HTR-8/SVneo (cell line): ENCODE results near the gene MIA.
A peak's percentile ranks its signal among the peaks of the same experiment; 100 is the strongest.
"Not testable (repeated sequence)": the region's sequence is repeated elsewhere in the genome, so short reads cannot be mapped to it uniquely, and the experiment has no call there.

ENCODE experiments used
- DNase-seq: peaks from one replicate; pipeline ENCODE4 v3.0.0; 2011; ENCODE audit warnings: low spot score, mixed read lengths; ENCODE audit not compliant: insufficient read length
- FAIRE-seq: peaks from 2 replicates; lab custom pipeline; 2011; peaks lifted over from hg19 to GRCh38; lab: Jason Lieb, UNC

The MIA gene

DNA sequence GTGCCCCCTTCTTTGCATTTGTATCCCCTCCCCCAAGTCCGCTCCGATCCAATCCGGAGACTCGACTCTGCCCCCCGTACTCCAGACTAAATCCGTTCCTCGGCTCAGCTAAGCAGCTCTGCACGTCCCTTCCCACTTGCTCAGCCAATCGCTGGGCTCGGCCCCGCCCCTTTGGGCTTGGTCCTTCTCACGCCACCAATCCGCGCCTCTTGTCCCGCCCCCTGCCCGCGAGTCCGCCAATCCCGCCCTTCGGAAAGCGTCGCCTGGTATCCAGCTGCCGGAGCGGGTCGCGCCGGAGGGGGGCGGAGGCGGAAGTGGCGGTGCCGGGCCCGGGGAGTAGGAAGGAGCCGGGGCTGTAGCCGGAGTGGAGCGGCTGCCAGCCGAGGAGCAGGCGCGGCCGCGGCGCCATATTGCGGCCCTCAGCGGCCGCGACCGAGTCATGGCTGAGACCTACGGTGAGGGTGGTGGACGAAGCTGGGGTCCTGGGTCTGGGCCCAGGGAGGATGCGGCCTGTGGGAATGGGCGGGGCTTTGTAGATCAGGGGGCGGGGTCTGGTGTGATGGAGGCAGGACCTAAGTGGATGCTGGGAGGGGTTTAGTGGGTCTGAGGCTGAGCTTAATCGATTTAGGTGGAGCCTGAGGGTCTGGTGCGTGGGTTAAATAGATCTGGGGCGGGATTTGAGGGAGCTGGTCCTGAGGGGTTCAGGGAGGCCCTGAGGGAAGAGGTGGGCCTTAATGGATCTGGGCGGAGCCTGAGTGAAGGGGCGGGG is 2.8 kb downstream of the MIA start, which contains the start of gene RAB4B:
TSS of gene RAB4B (plus strand) at position 311 of the 769 bp plus-strand sequence. CDS start at position 440, 129 bp downstream.
- DNase-seq (peak; percentile 97), FAIRE-seq (peak; percentile 85)

DNA sequence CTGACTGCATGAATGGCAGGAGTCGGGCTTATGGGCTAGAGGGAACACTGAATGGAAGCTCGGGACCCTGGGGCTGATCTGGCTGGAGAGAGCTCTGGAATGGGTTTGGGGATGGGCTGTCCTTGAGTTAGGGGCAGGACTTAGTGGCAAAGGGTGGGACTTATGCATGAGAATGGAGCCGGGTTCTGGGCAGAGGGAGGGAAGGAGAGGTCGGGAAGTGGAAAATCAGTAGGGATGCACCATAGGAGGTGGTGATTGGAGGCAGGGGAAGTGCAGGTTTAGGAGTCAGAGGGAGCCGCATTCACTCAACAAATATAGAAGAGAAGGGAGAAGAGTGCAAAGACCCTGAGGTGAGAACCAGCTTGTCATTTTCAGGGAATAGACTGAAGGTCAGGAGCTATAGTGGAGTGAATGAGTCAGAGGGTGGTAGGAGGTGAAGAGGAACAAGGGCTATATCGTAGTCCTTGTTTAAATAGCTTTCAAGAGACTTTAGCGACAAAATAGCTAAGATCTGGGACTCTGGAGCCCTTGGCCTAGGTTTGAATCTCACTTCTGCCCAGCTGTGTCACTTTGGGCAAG is 3.5 kb downstream of the MIA start:
- no peak for FAIRE-seq

DNA sequence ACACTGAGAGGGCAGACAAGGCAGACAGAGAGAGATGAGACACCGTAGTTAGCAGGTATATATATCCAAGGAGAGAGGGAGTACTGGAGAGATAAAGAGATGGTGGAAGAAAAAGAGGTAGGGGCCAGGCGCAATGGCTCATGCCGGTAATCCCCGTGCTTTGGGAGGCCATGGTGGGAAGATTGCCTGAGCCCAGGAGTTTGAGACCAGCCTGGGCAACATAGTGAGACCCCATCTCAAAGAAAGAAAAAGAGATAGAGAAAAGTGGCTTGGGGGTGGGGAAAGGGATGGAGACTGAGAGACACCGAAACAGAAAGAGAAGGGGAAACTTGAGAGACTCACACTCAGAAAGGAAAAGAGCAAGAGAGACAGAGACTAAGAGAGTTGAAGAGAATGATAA is 5.3 kb downstream of the MIA start:
- DNase-seq (no peak), FAIRE-seq (no peak)

More for the DNA sequence above, 3.5 kb downstream of the MIA start:
- DNase-seq: no peak

DNA sequence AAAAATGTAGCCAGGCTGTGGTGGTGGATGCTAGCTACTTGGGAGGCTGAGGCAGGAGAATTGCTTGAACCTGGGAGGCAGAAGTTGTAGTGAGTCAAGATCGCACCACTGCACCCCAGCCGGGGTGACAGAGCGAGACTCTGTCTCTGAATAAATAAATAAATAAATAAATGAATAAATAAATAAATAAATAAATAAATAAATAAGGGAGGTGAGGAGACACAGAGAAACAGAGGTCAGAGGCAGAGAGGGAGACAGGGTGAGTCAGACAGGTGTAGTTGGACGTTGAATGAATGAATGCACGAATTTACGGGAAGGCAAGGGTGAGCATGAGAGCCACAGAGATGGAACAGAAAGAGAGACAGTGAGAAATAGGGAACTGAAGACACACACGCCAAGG is 5.8 kb downstream of the MIA start:
- FAIRE-seq: no peak

DNA sequence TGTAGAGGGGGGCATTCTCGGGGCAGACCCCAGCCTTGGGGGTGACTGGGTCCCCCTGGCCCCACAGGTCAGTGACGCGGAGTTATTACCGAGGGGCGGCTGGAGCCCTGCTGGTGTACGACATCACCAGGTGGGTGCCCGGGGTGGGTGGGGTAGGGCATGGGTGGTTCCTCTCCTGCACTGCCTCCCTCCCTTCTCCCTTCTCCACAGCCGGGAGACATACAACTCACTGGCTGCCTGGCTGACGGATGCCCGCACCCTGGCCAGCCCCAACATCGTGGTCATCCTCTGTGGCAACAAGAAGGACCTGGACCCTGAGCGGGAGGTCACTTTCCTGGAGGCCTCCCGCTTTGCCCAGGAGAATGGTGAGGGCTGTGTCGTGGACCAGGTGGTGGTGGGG is 8.4 kb downstream of the MIA start:
- DNase-seq (no peak), FAIRE-seq (no peak)

More for the DNA sequence above, 5.8 kb downstream of the MIA start:
- no peak for DNase-seq

DNA sequence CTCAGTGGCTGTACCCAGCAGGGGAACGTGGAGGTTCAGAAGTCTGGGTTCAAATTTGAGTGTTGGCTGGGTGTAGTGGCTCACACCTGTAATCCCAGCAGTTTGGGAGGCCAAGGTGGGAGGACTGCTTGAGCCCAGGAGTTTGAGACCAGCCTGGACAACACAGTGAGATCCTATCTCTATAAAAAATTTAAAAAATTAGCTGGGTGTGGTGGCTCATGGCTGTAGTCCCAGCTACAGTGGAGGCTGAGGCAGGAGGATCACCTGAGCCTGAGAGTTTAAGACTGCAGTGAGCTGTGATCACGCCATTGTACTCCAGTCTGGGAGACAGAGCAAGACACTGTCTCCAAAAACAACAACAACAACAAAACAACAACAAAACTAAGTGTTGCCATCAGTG is 8.8 kb downstream of the MIA start:
- DNase-seq, FAIRE-seq: not testable (repeated sequence)

DNA sequence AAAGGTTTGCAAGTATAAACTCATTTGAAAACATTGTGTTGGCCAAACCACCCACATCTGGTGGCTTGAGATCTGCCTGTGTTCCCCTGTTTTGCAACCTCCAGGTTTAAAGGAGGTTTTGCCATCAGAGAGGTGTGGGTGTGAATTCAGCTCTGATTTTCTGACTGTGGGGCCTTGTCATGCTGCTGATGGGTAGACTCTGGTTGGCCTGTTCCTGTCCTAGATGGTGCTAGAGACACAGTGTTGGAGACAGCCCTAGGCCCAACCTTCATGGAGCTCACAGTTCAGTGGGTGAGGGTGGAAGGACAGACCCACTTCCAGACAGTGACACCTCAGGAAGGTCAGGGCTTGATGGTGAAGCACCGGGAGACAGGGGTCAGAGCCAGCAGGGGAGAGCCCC is 10.2 kb downstream of the MIA start:
- no peak for FAIRE-seq
- DNase-seq: no peak

DNA sequence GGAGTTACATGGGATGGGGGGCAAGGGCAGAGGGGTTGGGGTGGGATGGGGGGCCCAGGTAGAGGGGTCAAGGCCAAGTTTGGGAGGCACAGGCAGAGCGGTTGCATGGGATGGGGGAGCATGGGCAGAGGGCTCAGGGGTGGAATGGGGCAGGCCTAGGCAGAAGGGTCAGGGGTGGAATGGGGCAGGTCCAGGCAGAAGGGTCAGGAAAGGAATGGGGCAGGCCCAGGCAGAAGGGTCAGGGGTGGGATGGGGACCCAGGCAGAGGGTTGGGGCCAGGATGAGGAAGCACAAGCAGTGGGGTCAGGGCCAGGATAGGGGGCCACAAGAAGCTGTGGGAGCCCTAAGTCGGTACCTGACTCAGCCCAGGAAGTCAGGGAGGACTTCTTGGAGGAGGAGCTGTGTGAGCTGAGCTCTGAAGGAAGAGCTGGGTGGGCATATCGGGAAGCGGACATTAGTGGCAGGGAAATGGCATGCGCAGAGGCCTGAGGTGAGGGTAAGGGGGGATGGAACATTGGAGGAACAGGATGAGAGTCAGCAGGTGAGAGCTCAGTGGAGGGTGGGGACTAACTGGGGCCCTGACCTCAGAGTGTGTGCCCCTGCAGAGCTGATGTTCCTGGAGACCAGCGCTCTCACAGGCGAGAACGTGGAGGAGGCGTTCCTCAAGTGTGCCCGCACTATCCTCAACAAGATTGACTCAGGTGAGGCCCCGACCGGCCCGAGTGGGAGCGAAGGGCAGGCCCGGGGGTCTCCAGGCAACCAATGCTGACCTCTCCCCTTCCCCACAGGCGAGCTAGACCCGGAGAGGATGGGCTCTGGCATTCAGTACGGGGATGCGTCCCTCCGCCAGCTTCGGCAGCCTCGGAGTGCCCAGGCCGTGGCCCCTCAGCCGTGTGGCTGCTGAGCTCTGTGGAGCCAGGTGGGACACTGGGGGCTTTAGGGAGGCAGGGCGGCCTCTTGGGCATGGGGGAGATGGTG is 11.0 kb downstream of the MIA start:
- FAIRE-seq (no peak), DNase-seq (no peak)

DNA sequence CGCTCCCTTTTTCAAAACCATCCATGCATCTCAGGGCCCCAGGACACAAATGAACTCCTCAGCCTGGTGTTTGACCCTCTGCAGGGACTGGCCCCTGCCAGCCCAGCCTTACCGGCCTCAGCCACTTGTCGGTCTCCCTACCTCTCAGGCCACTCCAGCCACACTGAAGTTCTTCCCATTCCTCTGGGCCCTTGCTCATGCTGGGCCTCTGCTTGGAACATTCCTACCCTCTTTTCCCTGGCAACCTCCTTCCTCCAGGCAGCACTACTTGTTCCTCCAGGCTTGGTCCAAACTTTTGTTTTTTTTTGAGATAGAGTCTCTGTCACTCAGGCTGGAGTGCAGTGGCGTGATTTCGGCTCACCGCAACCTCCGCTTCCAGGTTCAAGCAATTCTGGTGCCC is 16.0 kb downstream of the MIA start:
- no peak for FAIRE-seq
- DNase-seq: no peak

DNA sequence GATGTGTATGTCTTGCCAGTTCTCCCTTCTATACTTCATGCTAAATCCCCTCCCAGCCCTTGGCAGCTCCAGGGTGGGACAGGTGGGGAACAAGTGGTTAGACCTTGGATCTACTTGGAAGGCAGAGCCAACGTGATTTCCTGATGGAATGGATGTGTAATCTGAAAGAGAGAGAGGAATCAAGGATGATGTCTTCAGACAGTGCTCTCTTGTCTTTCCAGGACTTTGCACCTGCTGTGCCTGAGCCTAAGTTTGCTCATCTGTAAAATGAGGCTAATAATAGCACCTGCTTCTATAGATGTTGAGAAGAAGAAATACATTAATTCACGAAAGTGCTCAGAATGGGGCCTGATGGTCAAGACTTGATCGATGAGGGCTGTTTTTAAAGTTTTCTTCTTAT is 16.7 kb downstream of the MIA start:
- DNase-seq (no peak), FAIRE-seq (no peak)

DNA sequence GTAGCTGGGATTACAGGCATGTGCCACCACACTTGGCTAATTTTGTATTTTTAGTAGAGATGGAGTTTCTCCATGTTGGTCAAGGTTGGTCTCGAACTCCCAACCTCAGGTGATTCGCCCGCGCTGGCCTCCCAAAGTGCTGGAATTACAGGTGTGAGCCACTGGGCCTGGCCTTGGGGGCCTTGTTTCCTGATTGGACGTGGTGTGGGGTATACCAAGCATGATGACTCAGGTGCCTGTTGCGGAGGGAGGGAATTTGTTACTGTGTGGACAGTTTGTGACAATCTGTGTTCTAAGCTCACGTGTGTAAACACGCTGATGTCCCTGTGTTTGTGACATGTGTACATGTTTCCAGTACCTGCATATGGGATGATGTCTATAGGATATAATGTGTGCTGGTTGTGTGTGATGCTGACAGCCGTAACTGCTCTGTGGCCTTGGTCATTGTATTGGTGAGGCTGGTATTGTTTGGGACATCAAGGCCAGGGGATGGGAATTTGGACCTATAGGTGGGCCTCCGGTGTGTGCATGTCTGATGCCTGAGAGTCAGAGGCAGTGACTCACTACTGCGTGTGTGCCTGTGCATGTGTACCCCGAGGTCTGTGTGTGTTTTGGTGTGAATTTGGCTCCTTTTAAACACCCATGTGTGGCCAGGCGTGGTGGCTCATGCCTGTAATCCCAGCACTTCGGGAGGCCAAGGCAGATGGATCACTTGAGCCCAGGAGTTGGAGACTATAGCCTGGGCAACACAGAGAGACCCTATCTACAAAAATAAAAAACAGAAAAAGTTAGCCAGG is 22.0 kb downstream of the MIA start:
- DNase-seq: no peak
- FAIRE-seq: peak; percentile 26

DNA sequence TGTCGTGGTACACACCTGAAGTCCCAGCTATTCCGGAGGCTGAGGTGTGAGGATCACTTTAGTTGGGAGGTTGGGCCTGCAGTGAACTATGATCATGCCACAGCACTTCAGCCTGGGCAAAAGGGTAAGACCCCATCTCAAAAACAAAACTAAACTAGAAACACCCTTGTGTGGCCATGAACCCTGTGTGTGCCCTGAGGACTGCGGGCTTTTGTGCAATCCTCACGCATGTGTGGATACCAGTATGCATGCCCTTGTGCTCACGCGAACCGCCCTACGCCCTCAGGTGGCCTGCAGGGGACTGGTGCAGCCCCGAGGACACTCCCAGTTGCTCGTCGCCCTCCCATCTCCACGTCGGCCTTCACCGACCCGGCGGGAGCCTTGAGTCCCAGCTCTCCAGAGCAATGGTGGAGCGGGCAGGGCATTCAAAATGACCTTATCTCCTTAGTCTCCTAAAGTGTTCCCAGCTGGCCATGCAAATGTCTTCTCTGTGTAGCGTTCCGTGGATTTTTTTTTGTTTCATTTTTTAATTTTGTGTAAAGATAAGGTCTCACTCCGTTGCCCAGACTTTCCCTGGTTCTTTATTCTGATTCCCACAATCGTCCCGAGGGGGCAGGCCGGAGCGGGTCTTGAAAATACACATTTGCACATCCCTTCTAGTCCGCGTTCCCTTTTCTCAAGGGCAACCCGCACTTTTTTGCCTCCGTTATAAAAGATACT is 22.8 kb downstream of the MIA start:
- peak; percentile 46 for FAIRE-seq
- DNase-seq: peak; percentile 64

DNA sequence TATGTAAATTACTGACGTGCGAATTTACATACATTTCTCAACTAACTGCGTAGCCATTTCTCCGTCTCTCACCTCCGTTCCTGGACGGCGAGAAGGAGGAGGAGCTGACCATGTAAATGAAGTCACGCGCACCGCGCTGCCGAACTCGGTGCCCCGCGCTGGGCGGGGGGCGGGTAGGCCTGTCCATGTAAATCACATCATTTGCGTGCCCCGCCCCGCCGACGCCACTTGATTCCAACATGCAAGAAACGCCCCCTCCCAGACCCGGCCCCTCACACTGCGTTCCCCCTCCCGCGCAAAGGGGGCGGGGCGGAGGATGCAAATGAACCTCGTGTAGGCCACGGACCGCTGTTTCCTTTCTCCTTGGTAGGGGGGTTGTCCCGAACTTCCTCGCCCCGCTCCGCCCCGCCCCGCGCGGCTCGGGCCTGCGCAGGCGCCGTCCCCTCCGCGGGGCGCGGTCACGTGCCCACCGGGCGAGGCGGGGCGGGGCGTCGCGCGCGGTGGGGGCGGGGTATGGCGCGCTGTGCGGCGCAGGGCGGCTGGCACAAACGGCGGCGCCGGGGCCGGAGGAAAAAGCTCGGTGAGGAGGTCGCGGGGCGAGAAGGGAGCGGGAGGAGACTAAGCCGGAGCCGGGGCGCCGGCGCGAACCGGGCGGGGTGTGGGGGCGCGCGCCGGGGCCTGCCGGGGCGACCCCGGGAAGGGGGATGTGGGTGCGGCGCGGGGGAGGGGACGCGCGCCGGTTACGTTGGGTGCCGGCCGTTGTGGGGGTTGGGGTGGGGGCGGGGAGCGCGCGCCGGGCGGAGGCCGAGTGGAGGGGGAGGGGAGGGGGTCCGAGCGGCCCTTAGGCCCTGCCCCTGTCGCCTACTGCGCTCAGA is 23.6 kb downstream of the MIA start, which contains the start of gene EGLN2:
TSS of gene EGLN2 (plus strand) at position 509 of the 875 bp plus-strand sequence. CDS start 1,382 bp downstream, outside the sequence.
- FAIRE-seq (peak; percentile 95), DNase-seq (peak; percentile 91)

DNA sequence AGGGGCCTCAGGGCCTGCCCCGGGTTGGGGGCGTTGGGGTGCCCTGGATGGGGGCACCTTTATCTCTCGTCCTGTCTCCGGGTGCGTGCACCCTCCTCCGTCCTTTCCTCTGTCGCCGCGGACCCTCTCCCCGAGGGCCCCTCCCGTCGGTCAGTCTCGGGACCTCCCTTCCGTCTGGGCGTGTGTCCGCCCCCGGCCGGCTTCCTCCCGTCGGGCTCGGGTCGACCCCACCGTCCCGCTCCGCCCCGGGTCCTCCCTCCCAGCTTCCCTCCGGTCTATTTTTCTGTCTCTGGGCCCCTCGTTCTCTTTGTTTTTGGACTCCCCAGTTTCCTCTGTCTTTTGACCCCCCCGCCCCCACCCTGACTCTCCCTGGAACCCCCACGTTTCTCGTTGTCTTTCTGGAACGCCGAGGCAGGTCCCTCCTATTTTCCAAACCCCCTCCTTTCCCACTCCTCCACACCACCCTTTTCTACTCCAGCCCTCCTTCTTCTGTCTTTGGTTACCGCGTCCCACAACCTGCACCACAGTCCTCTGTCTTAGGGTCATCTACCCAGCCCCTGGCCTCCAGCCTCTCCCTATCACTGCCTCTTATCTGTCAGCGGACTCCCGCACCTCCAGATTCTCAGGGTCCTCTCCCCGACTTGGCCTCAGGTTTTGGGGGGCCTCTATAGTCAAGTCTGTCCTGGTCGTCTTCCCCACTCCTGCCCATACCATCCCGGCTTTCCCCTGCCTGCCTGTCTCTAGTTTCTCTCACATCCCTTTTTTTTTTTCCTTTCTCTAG is 24.4 kb downstream of the MIA start:
- DNase-seq (peak; percentile 24), FAIRE-seq (no peak)

DNA sequence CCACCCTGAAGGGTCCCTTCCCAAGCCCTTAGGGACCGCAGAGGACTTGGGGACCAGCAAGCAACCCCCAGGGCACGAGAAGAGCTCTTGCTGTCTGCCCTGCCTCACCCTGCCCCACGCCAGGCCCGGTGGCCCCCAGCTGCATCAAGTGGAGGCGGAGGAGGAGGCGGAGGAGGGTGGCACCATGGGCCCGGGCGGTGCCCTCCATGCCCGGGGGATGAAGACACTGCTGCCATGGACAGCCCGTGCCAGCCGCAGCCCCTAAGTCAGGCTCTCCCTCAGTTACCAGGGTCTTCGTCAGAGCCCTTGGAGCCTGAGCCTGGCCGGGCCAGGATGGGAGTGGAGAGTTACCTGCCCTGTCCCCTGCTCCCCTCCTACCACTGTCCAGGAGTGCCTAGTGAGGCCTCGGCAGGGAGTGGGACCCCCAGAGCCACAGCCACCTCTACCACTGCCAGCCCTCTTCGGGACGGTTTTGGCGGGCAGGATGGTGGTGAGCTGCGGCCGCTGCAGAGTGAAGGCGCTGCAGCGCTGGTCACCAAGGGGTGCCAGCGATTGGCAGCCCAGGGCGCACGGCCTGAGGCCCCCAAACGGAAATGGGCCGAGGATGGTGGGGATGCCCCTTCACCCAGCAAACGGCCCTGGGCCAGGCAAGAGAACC is 25.1 kb downstream of the MIA start:
- DNase-seq (no peak), FAIRE-seq (no peak)

DNA sequence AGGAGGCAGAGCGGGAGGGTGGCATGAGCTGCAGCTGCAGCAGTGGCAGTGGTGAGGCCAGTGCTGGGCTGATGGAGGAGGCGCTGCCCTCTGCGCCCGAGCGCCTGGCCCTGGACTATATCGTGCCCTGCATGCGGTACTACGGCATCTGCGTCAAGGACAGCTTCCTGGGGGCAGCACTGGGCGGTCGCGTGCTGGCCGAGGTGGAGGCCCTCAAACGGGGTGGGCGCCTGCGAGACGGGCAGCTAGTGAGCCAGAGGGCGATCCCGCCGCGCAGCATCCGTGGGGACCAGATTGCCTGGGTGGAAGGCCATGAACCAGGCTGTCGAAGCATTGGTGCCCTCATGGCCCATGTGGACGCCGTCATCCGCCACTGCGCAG is 25.7 kb downstream of the MIA start:
- DNase-seq (no peak), FAIRE-seq (no peak)
